Epithelial cell of proximal tubule (primary cell): Measurements from ENCODE around the gene C22orf42. TPM values are rescaled to one million over a fixed set of nuclear protein-coding genes. Genes with fewer than 3 reads are reported as not detected.
"Not testable (repeated sequence)": the region's sequence is repeated elsewhere in the genome, so short reads cannot be mapped to it uniquely, and the experiment has no call there.

Experiments used
- DNase-seq: peaks from one replicate; pipeline ENCODE4 v3.0.0-alpha.2; 2011; ENCODE audit warnings: low read depth
- H3K4me3 ChIP-seq: 2 replicates; pipeline ENCODE4 v1.5.1; 2011; ENCODE audit warnings: low read depth, mild to moderate bottlenecking, low read length
- CTCF ChIP-seq: conservative IDR thresholded peaks from 2 replicates; pipeline ENCODE4 v1.5.1; 2012; ENCODE audit warnings: low read depth, mild to moderate bottlenecking, low read length
- total RNA-seq: library from RNA; depleted of rRNA; stranded (reverse); fragments of >200 nt; gene quantifications from 2 replicates; pipeline ENCODE4 v1.2.3, GENCODE V29; 2015

C22orf42 gene
- total RNA-seq, 1 donor from 2014 or later, result not detected

- TF ChIP-seq CTCF, result no peak
- DNase-seq, result no peak
Measured at GRCh38 chr22:32177221-32177765, 18.2 kb upstream of the C22orf42 start.

GRCh38 chr22:32175683-32176644 is 16.9 kb upstream of the C22orf42 start:
- no peak for TF ChIP-seq CTCF
- DNase-seq, result no peak
- no peak overlapping the region for H3K4me3 ChIP-seq

More at GRCh38 chr22:32177221-32177765, 18.2 kb upstream of the C22orf42 start:
- no peak overlapping the region for H3K4me3 ChIP-seq

GRCh38 chr22:32175115-32175514 is 16.0 kb upstream of the C22orf42 start:
- no peak for DNase-seq
- TF ChIP-seq CTCF, result no peak

GRCh38 chr22:32165681-32166080 is 6.6 kb upstream of the C22orf42 start:
- H3K4me3 ChIP-seq, result no peak overlapping the region
- no peak for TF ChIP-seq CTCF
- no peak for DNase-seq

More at GRCh38 chr22:32175115-32175514, 16.0 kb upstream of the C22orf42 start:
- no peak overlapping the region for H3K4me3 ChIP-seq

- TF ChIP-seq CTCF, result no peak
- no peak for DNase-seq
- H3K4me3 ChIP-seq, result no peak overlapping the region
Measured at GRCh38 chr22:32164075-32164860, 5.2 kb upstream of the C22orf42 start.

- not testable (repeated sequence) for DNase-seq
Measured at GRCh38 chr22:32160411-32160810, 1.3 kb upstream of the C22orf42 start.

GRCh38 chr22:32157632-32158031 is 1.5 kb downstream of the C22orf42 start:
- not testable (repeated sequence) for DNase-seq, H3K4me3 ChIP-seq

More at GRCh38 chr22:32160411-32160810, 1.3 kb upstream of the C22orf42 start:
- H3K4me3 ChIP-seq, result not testable (repeated sequence)

GRCh38 chr22:32154727-32155126 is 4.4 kb downstream of the C22orf42 start:
- H3K4me3 ChIP-seq, DNase-seq: not testable (repeated sequence)

- not testable (repeated sequence) for DNase-seq, H3K4me3 ChIP-seq
Measured at GRCh38 chr22:32151641-32152040, 7.5 kb downstream of the C22orf42 start.

GRCh38 chr22:32150647-32151046 is 8.5 kb downstream of the C22orf42 start:
- not testable (repeated sequence) for DNase-seq, H3K4me3 ChIP-seq

- H3K4me3 ChIP-seq, DNase-seq: not testable (repeated sequence)
Measured at GRCh38 chr22:32148372-32148771, 10.7 kb downstream of the C22orf42 start.

- DNase-seq, H3K4me3 ChIP-seq: not testable (repeated sequence)
Measured at GRCh38 chr22:32147128-32147527, 12.0 kb downstream of the C22orf42 start.
